ENCODE data around the gene PCBP2.
"Not testable (repeated sequence)": the region's sequence is repeated elsewhere in the genome, so short reads cannot be mapped to it uniquely, and the experiment has no call there.

The PCBP2 gene

DNA sequence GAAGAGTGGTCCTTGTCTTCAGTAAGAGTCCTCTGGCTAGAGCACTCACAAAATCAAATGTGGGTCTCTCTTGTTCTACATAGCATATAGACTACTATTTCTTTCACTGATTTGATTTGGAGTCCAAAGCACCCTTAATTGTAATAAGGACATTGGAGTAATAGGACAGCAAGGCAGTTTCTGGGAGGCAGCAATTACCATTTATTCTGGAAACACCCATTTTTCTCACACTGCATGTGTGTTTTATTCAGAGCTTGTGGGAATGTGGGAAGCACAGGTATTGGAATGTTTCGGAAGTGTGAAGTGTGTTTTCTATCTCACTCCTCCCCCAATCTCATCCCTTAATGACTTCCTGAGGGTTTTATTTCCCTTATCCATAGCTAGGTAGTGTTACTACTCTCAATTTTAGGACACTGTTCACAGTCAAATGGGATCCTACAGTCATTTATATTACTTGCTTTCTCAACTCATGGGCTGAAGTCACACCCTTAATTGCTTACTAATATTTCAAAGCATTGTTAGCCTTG, 20.2 kb downstream of the PCBP2 start:
- DNase-seq (ENCODE audit: low read depth in 2 of 2) = no peak

DNA sequence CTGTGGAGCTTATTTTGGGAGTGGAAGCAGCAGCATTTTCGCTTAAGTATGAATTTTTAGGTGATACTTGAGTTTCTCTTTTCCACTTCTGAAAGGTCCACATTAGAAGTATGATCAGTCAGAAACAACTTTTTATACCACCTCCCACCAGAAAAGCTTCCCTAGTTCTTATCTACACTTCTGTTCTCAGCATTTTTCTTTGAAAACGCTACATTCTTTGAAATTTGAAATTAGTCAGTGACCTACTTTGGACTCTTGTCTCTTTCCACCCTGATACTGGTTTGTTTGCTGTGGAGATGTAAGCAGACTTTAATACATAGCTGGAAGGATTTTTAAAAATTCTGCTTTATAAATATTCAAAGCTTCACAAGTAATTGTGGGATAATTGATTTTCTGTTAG, 22.2 kb downstream of the PCBP2 start:
- DNase-seq (ENCODE audit: low read depth in 2 of 2) = no peak

DNA sequence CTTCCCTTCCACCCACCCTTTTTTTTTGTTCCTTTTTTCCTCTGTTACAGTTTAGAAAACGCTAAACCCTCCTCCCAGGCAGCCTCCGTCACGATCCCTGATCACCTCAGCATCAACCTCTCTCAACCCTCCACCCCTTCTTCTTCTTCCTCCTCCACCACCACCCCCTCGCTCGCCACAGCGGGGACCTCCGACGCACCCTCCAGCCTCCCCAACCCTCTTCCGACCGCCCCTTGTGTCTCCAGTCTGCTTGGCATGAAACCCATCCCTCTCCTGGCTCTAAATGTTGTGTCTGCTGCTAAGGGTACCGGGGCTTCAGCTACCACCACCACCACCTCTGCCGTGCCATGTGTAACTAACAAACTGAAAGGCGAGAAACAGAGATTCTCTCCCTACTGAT, 22.9 kb downstream of the PCBP2 start:
- no peak for DNase-seq (ENCODE audit: low read depth in 2 of 2)

DNA sequence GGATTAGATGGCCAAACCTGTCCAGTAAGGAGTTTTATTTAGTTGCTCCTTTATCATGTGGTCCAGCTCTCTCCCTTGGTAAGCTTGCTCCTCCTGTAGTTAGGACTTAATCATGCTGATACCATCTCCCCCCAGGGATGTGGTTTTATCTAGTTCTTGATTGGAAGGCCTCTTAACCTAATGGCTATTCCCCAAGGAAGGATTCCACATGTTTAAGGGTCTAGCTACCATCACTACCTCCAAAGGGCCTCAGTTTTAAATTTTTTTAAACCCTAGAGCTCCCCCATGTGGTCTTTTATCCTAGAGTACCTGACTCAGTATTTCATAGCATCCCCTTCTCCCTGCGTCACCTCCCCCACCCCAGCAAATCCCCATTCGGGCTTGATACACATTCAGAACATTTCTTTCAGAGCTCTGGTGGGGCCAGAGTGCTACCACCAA, 24.9 kb downstream of the PCBP2 start:
- no peak for DNase-seq (ENCODE audit: low read depth in 2 of 2)

DNA sequence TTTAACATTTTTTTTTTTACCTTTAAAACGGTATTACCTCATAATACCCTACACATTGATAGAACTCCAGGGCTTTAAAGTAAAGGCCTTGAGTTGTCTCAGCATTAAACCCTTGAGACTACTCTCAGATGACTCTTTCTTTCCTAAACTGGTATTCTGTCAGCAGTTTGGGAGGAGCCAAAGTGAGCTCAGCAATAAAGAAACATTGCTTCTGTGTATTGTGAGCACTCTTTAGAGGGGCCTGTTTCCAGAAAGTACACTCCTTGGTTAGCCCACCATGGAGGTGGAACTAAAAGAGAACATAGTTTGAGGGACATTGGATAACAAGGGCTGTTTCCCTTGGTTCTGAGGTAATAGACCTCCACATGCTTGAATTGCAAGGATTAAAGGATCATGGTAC, 27.0 kb downstream of the PCBP2 start:
- DNase-seq (ENCODE audit: low read depth in 2 of 2) = no peak

DNA sequence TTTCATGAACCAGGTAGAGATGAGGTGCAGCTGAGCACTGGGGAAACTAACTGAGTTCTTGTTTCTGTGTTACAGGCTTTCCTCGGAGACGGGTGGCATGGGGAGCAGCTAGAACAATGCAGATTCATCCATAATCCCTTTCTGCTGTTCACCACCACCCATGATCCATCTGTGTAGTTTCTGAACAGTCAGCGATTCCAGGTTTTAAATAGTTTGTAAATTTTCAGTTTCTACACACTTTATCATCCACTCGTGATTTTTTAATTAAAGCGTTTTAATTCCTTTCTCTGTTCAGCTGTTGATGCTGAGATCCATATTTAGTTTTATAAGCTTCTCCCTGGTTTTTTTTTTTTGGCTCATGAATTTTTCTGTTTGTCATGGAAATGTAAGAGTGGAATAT, 27.4 kb downstream of the PCBP2 start:
- DNase-seq (ENCODE audit: low read depth in 2 of 2) = no peak

DNA sequence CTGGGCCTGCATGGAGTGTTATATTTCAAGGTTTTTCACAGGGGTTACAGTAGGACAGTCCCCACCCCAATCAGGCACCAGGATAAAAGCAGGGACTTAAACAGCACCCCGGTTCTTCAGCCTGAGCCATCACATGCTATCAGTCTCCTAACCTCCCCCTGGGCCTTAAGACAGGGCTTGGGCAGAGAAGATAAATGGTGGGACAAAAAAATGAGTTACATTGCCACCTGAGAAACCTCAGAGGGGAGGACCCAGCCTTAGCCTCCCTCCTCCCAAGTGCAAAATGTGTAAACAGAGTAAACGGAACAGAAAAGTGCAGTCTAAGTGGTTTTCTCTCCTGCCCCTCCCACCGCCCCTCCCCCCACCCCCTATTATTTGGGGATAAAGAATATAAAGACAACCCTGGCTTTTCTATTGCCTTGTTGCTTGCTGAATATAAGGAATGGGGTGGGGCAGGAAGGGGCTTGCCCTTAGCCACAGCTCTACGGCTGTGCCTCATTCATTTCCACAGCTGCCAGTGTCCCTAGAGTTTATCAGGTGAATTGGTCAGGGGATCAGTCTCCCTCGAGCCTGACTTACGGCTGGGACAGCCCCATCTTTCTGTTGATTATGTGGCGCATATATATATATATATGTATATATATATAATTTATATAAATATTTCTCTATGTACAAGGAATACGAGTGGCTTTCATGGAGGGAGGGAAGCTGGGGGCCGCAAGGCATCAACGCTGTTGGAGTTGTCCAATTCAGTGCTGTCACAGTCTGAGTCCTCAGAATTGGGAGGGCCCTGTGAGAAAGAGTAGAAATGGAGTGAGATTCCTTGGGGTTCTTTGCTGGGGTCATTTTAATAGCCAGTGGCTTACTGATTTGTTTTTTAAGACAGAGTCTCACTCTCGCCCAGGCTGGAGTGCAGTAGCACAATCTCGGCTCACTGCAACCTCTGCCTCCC, 28.9 kb downstream of the PCBP2 start:
- DNase-seq (ENCODE audit: low read depth in 2 of 2) = no peak

DNA sequence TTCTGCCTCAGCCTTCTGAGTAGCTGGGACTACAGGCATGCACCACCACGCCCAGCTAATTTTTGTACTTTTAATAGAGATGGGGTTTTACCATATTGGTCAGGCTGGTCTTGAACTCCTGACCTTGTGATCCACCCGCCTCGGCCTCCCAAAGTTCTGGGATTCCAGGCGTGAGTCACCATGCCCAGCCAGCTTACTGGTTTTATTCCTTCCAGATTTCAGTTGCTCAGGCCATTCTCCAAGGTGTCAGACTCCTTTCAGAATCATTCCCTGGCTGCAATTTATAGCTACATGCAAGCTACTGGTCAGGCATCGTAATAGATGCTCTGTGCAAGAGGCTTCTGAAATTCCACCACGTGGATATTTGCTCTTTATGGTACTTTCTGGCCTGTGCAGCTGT, 29.6 kb downstream of the PCBP2 start:
- DNase-seq (ENCODE audit: low read depth in 2 of 2) = not testable (repeated sequence)

DNA sequence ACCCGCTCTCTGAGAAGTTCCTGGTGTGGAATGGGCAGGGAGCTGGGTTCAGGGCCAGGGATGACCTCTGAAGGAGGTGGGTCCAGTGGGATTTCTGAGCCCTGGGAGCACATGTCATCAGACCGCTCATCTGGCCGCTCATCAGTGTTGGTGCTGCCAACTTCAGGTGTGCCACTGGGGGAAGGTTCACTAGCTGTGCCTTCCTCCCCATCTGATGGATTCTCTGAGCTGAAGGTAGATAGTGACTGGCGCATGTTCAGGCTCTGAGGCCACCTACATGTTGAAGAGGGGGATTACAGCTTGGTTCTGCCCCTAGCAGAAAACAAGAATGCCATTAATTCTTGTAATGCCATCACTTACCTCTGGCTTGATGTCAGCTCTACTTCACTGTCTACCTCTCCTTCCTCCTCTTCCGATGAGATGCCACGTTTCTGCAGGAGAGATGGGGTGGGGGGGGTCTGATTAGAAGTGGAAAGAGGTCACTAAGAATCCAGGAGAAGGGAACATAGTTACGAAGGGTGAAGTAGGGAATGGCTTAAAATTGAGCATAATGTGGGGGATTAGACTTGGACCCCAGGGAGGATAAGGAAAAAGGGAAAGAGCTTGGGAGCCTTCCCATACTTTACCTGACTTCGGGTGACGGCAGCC, 30.2 kb downstream of the PCBP2 start:
- DNase-seq (ENCODE audit: low read depth in 2 of 2) = no peak

DNA sequence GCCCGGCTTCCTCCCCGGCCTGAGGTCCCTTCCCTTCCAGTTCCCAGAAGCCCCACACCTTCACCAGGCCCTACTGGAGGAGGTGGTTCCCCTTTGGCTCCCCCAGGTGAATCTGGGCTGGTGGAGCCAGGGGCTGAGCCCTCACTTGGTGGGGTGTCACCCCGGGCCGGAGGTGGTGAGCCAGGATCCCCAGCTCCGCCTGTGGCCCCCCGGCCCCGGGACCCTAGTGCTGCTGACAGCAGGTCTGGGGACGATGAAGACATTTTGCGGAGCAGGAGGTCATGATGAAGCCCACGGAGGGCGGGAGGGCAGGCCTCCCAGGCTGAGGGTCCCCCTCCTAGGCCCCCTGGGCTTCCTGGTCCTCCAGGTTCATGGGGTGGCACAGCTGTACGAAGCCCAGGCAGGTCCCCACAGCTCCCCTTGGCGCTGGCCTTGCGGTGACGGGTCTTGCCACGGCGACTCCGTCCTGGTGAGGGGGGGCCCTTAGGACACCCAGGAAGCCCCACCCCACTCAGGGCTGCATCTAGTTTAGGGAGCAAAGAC, 30.8 kb downstream of the PCBP2 start:
- DNase-seq (ENCODE audit: low read depth in 2 of 2) = no peak

DNA sequence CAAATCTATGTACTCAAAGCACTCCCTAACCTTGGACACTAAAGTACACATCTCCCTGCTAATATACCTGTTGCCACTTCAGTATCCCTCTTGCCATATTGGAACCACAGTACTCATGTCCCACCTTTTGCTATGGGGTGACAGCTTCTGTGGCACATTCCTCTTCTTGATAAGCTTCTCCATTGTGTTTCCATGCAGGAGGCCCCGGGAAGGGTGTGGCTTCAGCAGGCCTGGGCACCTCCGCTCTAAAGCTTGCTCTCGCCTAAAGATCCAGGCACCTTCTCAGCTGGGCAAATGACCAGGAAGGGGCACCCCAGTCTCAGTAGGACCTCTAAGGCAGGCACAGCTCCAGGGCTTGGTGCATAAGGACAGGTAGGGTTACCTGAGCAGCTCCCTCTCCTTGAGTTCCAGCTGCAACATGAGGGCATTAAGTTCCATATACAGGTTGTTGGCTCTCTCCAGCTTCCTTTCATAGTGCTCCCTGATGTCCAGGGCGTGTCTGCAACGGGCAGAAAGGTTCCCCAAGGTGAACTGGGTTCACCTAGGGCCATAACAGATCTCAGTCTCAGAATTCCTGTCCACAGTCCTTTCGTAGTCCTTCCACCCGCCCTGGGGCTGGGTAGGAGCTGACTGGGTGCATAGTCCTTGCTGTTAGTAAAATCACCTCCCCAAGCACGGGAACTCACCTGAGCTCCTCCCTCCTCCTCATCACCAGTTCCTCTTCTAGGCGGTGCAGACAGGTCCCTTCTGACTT, 31.5 kb downstream of the PCBP2 start:
- DNase-seq (ENCODE audit: low read depth in 2 of 2) = no peak

DNA sequence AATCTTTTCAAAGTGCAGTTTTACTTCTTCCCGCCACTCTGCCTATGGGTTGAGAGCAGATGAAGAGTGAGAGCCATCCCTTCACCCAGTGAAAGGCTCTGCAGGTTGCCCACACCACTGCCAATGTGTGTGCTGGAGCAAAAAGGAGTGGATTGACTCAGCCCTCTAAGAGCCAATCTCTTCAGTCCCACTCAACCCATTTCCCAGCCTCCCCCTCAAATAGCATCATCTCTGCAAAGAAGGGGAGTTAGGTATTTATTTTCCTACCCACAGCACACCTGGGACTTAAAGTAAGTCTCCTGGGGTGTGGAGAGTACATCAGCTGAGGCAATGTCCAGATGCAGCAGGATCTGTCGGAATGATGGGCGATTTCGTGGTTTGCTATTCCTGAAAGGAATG, 32.1 kb downstream of the PCBP2 start:
- no peak for DNase-seq (ENCODE audit: low read depth in 2 of 2)

DNA sequence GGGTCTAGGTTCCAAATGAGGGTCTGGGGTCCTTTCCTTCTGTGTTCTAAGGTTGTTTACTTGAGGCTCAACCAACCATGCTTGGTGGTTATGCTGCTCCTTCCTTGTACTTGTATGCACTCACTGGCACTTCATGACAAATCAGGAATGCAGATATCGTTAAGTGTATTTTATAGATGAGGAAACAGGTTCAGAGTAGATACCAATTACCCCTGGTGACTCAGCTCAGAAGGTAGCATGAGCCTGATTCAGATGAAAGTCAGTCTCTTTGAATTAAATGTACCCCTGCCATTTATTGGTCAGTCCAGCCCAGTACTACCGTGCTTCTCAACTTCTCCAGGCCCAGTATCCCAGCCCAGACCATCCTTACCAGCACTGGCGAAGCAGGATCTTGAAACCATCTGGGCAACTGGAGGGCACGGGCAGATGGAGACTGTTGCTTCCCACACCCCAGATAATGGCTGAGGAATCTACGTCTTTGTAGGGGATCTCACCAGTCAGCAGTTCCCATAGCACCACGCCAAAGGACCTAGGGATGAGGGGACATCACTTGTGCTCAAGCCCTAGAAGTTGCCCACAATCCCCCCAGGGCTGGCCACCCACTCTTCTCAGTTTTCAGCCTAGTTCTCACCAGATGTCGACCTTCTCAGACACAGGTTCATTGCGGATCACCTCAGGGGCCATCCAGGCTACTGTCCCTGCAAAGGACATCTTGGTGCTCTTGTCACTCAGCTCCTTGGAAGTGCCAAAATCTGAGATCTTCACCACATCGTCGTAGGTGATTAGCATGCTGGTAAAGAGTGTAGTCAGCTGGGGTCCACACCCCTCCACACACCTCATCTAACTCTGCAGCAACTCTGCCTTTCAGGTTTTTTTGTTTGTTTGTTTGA, 33.0 kb downstream of the PCBP2 start:
- no peak for DNase-seq (ENCODE audit: low read depth in 2 of 2)

DNA sequence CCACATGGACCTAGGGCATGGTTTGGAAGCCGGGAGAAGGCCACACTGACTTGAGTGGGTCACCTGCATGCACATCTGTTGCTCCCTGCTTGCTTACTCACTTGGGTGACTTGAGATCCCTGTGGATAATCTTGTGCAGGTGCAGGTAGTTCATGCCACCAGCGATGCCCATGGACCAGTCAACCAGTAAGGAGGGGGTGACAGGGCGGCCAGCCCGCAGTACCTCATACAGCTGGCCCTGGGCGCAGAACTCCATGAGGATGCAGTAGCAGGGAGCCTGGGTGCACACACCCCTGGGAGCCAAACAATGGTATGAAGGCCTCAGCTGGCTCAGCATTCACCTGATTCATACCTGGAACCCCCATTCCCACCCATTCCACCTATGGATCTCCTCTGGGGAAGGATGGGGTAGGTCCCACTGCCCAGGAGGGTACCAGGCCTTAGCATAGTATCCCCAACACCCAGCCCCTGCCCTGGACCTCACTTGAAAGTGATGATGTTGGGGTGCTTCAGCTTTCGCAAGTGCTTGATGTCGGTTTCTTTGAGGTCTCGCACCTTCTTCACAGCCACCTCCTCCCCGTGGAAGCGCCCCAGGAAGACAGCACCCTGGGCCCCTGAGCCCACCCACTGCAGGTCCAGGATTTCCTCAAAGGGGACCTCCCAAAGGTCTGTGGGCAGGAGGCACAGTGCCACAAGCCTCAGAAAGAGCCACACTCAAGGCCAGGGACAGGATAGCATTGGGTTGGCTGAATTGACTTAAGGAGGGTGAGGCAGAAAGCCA, 34.2 kb downstream of the PCBP2 start:
- no peak for DNase-seq (ENCODE audit: low read depth in 2 of 2)

DNA sequence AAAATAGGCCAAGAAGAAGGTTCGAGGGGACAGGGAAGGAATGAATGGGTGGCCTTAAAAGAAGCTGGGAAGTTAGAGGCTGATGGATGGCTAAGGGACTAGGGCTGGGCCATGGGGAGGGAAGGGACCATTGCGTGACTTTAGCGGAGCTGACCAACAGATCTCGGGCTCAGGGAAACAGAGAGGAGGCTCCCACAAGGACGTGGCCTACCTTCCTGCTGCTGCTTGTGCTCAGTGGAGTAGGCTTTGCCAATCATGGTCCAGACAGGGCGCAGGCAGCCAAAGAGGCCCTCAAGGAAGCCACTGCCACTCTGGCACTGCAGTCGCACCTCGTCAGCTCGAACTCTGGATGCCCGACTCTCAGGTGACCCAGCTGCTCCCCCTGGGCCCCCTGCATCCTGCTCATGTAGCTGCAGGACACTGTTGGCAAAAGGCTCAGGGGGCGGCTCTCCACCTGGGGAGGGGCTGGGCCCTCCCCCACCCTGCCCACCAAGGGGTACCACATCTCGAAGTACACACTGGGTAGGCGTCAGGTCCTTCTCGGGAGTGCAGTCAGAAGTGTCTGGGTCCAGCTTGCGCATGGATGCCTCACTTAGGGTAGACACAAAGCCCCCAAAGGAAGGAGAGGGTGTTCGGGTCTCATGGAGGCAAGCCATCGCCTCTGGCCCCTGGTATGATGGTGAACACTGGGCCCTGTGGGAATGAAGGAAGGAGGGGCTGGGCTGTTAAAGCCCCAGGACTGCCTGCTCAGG, 35.0 kb downstream of the PCBP2 start:
- no peak for DNase-seq (ENCODE audit: low read depth in 2 of 2)

DNA sequence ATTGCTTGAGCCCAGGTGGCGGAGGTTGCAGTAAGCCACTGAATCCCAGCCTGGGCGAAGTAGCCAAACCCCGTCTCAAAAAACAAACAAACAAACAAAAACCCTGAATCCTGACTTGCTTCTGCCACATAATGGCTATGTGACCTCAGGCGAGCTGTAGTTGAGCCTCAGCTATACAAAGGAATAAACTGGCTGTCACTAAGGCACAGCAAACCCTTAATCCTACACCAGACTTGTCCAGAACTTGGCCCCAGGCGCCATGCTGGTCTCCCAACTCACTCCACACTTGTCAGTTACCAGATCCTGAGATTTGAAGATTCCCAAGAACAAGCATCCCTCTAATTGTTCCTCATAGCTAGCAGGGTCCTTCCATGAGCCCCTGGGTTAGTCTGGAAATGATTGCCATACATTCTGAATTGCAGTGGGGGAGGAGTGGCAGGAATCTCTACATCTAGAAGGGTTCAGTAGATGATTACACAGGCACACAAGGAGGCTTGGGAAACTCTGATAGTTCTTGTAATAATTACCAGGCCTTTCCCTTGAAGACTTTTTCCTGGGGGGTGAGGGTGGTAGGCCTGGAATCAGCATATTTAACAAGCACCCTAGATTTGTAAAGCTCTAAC, 37.5 kb downstream of the PCBP2 start:
- DNase-seq (ENCODE audit: low read depth in 2 of 2) = no peak

DNA sequence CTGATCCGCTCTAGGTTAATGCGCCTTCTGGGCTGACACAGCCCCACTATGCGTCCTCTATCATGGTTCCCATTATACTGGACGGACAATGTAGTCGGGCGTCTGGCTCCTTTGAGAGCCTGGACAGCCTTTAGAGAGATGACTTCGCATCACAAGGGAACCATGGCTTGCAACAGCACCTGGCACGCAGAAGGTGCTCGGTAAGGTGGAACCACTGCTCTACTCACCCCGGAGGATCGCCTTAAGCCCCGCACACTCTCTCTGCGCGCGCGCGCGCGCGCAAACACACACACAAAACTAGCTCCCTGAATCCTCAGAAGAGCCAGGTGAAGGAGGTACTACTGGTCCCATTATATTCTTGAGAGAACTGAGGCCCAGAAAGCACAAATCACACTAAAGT, 40.3 kb downstream of the PCBP2 start:
- DNase-seq (ENCODE audit: low read depth in 2 of 2) = no peak

DNA sequence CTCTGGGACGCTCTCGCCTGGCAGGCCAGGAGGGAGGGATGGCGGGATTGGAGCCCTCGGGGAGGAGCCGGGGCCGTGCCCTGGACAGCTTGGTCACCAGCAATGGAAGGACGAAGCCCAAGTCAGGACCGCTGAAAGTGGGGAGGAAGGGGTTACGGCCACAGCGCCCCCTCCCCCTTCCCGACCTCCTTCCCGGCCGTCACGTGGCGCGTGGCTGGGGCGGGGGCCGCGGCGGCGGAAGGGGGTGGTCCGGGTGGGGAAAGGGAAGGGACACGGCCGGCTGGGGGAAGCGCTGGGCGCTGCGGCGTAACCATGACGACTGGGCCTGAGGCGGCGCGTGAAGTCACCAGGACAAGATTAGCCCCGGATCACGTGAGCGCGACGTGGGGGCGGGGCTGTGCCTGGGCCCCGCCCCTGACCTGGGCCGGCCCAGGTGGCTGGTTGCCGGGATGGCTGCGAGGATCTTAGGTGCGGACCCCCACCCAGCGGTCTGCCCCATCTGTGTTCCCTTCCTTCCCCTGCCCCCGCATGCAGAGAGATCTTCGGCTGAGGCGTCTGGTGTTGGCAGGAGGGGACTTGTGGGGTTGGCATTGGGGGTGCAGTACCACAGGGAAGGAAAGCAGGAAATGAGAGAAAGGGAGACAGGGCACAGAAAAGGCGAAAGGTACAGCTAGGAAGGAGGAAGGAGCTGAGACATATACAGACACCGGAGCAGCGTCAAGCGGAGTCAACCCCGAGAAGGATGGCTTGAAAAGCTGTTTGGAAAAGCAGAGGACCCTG, 41.1 kb downstream of the PCBP2 start:
- peak; percentile 75 to 86 for DNase-seq (ENCODE audit: low read depth in 2 of 2)

Data from stimulated activated CD4-positive, alpha-beta T cell treated with anti-CD3 and anti-CD28 coated beads, Interleukin-1b, Interleukin-23, amount 100 ng/mL, for 4 hours (primary cell).